Duodenal mucosa (tissue), 2 donors: ENCODE results near the gene CCSAP.

Source experiments
- H3K27ac ChIP-seq: one replicate; pipeline ENCODE4 v1.7.0; 2013; ENCODE audit warnings: low read depth, low read length
- H3K27me3 ChIP-seq, 2 donors: one replicate each; pipeline ENCODE4 v1.7.0; 2013; ENCODE audit warnings: low read length in 2 of 2, control low read depth in 1 of 2; ENCODE audit not compliant: insufficient read depth in 2 of 2, control insufficient read depth in 1 of 2
- H3K36me3 ChIP-seq, 2 donors: one replicate each; pipeline ENCODE4 v1.7.0; 2013; ENCODE audit warnings: low read length in 2 of 2, control low read depth in 1 of 2; ENCODE audit not compliant: insufficient read depth in 2 of 2, control insufficient read depth in 1 of 2
- H3K4me1 ChIP-seq, 2 donors: one replicate each; pipeline ENCODE4 v1.7.0; 2013; ENCODE audit warnings: low read length in 2 of 2, control low read depth in 1 of 2; ENCODE audit not compliant: insufficient read depth in 2 of 2, control insufficient read depth in 1 of 2
- H3K4me3 ChIP-seq, 2 donors: one replicate each; pipeline ENCODE4 v1.7.0; 2013; ENCODE audit warnings: low read length in 2 of 2, low read depth in 1 of 2
- H3K9ac ChIP-seq, 2 donors: one replicate each; pipeline ENCODE4 v1.7.0; 2013; ENCODE audit warnings: low read length in 2 of 2, low read depth in 1 of 2
- H3K9me3 ChIP-seq, 2 donors: one replicate each; pipeline ENCODE4 v1.7.0; 2013; ENCODE audit warnings: low read length in 2 of 2, control low read depth in 1 of 2; ENCODE audit not compliant: control insufficient read depth in 1 of 2

Gene CCSAP

GRCh38 chr1:229271448-229272159 is 71.2 kb downstream of the CCSAP start:
- Histone ChIP-seq H3K9me3 (no peaks in the 10 kb centered on the region), H3K36me3 (no peaks in the 10 kb centered on the region), H3K4me3 (peak overlapping the region; percentile 73 to 92), H3K27ac (peak overlapping the region; percentile 45), H3K27me3 (no peaks in the 10 kb centered on the region), H3K4me1 (peaks cover 28 to 41% of the 10 kb centered on the region in 2 donors), H3K9ac (peak overlapping the region; percentile 56 to 63)
